B cell (primary cell): ENCODE data around the gene EXOC6. TPM values are rescaled to one million over a fixed set of nuclear protein-coding genes. Genes with fewer than 3 reads are reported as not detected.

ENCODE experiments used
- ATAC-seq: fragments of 200-7000 bp; cut with Tn5 transposase; one replicate; pipeline ENCODE4 v1.10.0; 2021; ENCODE audit warnings: low read depth, mild to moderate bottlenecking, moderate number of reproducible peaks, moderate library complexity
- CTCF ChIA-PET: fragments of 350-600 bp; sonication (Branson Sonifier 250); formaldehyde crosslinking; loops from one replicate; lab custom pipeline; 2021; ENCODE audit warnings: antibody characterized with exemption, inconsistent platforms; lab: Charles Lee
- POLR2A ChIA-PET: fragments of 350-600 bp; sonication (Branson Sonifier 250); formaldehyde crosslinking; loops from one replicate; lab custom pipeline; 2021; ENCODE audit warnings: antibody characterized with exemption; lab: Charles Lee
- DNase-seq: peaks from one replicate; pipeline ENCODE4 v3.0.0; 2013
- H2AFZ ChIP-seq: 2 replicates; pipeline ENCODE4 v1.6.1; 2012; ENCODE audit warnings: mild to moderate bottlenecking, low read depth, low read length; ENCODE audit not compliant: insufficient read depth, poor library complexity, severe bottlenecking
- H3K27ac ChIP-seq, 2 donors: 1 replicate in 1 of 2; 2 replicates in 1 of 2; pipeline ENCODE4 v1.5.1; 2012 to 2013; ENCODE audit warnings: low read length in 2 of 2, mild to moderate bottlenecking in 2 of 2, moderate library complexity in 1 of 2
- H3K27me3 ChIP-seq, 4 experiments: fragments of 200-600 bp in 1 of 4; sonication (generic) in 1 of 4; replicated peaks in 1 of 4; 1 replicate in 2 of 4; 2 replicates in 2 of 4; pipeline versions ENCODE4 v1.6.1 to v1.7.0; 2013 to 2016; ENCODE audit warnings: low read length in 3 of 4, mild to moderate bottlenecking in 2 of 4, mixed read lengths in 1 of 4, moderate library complexity in 1 of 4; ENCODE audit not compliant: insufficient read depth in 4 of 4, control insufficient read depth in 3 of 4; ENCODE audit errors: control extremely low read depth in 1 of 4
- H3K36me3 ChIP-seq, 2 experiments: replicated peaks in 1 of 2; 1 replicate in 1 of 2; 2 replicates in 1 of 2; pipeline versions ENCODE4 v1.6.1 to v1.7.1; 2013; ENCODE audit warnings: low read length in 1 of 2; ENCODE audit not compliant: insufficient read depth in 2 of 2, control insufficient read depth in 1 of 2; ENCODE audit errors: control extremely low read depth in 1 of 2, extremely low read depth in 1 of 2
- H3K4me1 ChIP-seq, 2 donors: fragments of 200-600 bp in 1 of 2; sonication (generic) in 1 of 2; 1 replicate in 1 of 2; 2 replicates in 1 of 2; pipeline versions ENCODE4 v1.5.1 to v1.6.1; 2013 to 2017; ENCODE audit warnings: low read length in 2 of 2; ENCODE audit not compliant: control insufficient read depth in 2 of 2, insufficient read depth in 2 of 2
- H3K4me2 ChIP-seq: replicated peaks from 2 replicates; pipeline ENCODE3; 2012; ENCODE audit warnings: mild to moderate bottlenecking, low read depth, low read length; ENCODE audit not compliant: poor library complexity, severe bottlenecking
- H3K4me3 ChIP-seq, 5 experiments: fragments of 200-600 bp in 1 of 5; sonication (generic) in 1 of 5; 1 replicate in 3 of 5; 2 replicates in 2 of 5; pipeline versions ENCODE4 v1.5.1 to v1.7.0; 2011 to 2016; ENCODE audit warnings: low read length in 4 of 5, mild to moderate bottlenecking in 4 of 5, low read depth in 2 of 5, control low read depth in 1 of 5, moderate library complexity in 1 of 5; ENCODE audit not compliant: insufficient read depth in 1 of 5; ENCODE audit errors: control extremely low read depth in 1 of 5, extremely low read depth in 1 of 5
- H3K79me2 ChIP-seq: fragments of 200-600 bp; sonication (generic); one replicate; pipeline ENCODE4 v1.6.0; 2016; ENCODE audit warnings: low read length; ENCODE audit not compliant: control insufficient read depth, insufficient read depth
- H3K9ac ChIP-seq: fragments of 200-600 bp; sonication (generic); 2 replicates; pipeline ENCODE4 v1.6.1; 2017; ENCODE audit warnings: mild to moderate bottlenecking, low read length, moderate library complexity
- H3K9me3 ChIP-seq, 3 donors: one replicate each; pipeline versions ENCODE4 v1.6.1 to v1.7.1; 2013; ENCODE audit warnings: low read length in 2 of 3; ENCODE audit not compliant: control insufficient read depth in 2 of 3, insufficient read depth in 1 of 3; ENCODE audit errors: control extremely low read depth in 1 of 3
- H4K20me1 ChIP-seq: 2 replicates; pipeline ENCODE4 v1.6.0; 2012; ENCODE audit warnings: mild to moderate bottlenecking, low read length; ENCODE audit not compliant: insufficient read depth, control insufficient read depth, poor library complexity, severe bottlenecking
- H3K27ac Mint-ChIP-seq: one replicate; pipeline ENCODE4 v1.8.0; 2021; ENCODE audit warnings: mixed read lengths
- H3K27me3 Mint-ChIP-seq: one replicate; pipeline ENCODE4 v1.8.0; 2021; ENCODE audit warnings: mixed read lengths
- H3K4me1 Mint-ChIP-seq: one replicate; pipeline ENCODE4 v1.8.0; 2021; ENCODE audit warnings: mixed read lengths
- H3K4me3 Mint-ChIP-seq: one replicate; pipeline ENCODE4 v1.8.0; 2021; ENCODE audit warnings: mixed read lengths
- H3K9me3 Mint-ChIP-seq: one replicate; pipeline ENCODE4 v1.8.0; 2022; ENCODE audit warnings: mixed read lengths; ENCODE audit not compliant: insufficient read depth
- CTCF ChIP-seq: fragments of 200-600 bp; IDR thresholded peaks from one replicate; pipeline ENCODE4 v1.8.0; 2022; ENCODE audit warnings: antibody characterized with exemption, mild to moderate bottlenecking
- EZH2 ChIP-seq: IDR thresholded peaks from 2 replicates; pipeline ENCODE4 v1.6.1; 2012; ENCODE audit warnings: borderline replicate concordance, low read depth, mild to moderate bottlenecking, moderate library complexity, low read length; ENCODE audit not compliant: insufficient read depth, poor library complexity, severe bottlenecking
- WGBS: methylation state at CpG from one replicate; pipeline ENCODE4 v1.1.5; 2013; ENCODE audit warnings: missing lambda C conversion rate; ENCODE audit not compliant: insufficient coverage; 5-methylcytosine and 5-hydroxymethylcytosine counted together
- intact Hi-C: fragments of 100-400 bp; cut with micrococcal nuclease; formaldehyde crosslinking; loops from one replicate; pipeline ENCODE4 v1.10.0; 2022
- polyA plus RNA-seq: library from polyadenylated mRNA; depleted of rRNA; stranded (reverse); fragments of >200 nt; gene quantifications from 2 replicates; pipeline ENCODE4 v1.2.3, GENCODE V29; 2012
- total RNA-seq, 2 donors: library from RNA; stranded (reverse); fragments of 120-200 nt in 1 of 2; gene quantifications; 1 replicate in 1 of 2; 2 replicates in 1 of 2; pipeline versions ENCODE4 v1.2.3 to v1.2.4, GENCODE V29; 2013 to 2022

EXOC6 gene
- total and polyA plus RNA-seq, 2 donors (not counting 1 experiment from before 2014, with no cell fraction given) = 7.9 to 22.6 TPM

GRCh38 chr10:93065675-93066543 lies 217.6 kb downstream of the EXOC6 start:
- Mint-ChIP-seq H3K27me3 (peaks cover 66% of the 10 kb centered on the region), H3K4me1 (peaks cover 31% of the 10 kb centered on the region), H3K27ac (no peak overlapping the region), H3K4me3 (no peak overlapping the region), H3K9me3 (no peaks in the 10 kb centered on the region)
- H3K4me2 ChIP-seq = peak overlapping the region; percentile 19
- DNase-seq = peak; percentile 20
- H3K27me3 ChIP-seq = peaks cover 0 to 75% (median 33%) of the 10 kb centered on the region in 4 experiments
- intact Hi-C loops = no loop called here
- POLR2A ChIA-PET = no interaction called here
- CTCF ChIA-PET = interaction anchor here (1.1 kb wide), 1 partner anchor 10 kb away, joined by 4 read pairs; no protein-coding TSS in a partner anchor
- H3K4me1 ChIP-seq = peaks cover 24 to 25% of the 10 kb centered on the region in 2 donors
- H3K4me3 ChIP-seq = no peak overlapping the region
- H3K36me3 ChIP-seq = no peaks in the 10 kb centered on the region
- no peak overlapping the region for H3K9ac ChIP-seq
- 9% methylated on average over 79 of the region's 81 CpGs for WGBS
- peaks cover 0 to 3% (median 0%) of the 10 kb centered on the region in 3 donors for H3K9me3 ChIP-seq
- ATAC-seq = no peak
- no peak overlapping the region for H3K27ac ChIP-seq
- H4K20me1 ChIP-seq = peaks cover 4% of the 10 kb centered on the region
- no peak for TF ChIP-seq EZH2
- no peak for TF ChIP-seq CTCF
- no peak overlapping the region for H2AFZ ChIP-seq
- H3K79me2 ChIP-seq = no peaks in the 10 kb centered on the region

GRCh38 chr10:93066544-93066913 lies 218.2 kb downstream of the EXOC6 start:
- H3K9ac ChIP-seq = no peak overlapping the region
- CTCF ChIA-PET = interaction anchor here (0.8 kb wide), 1 partner anchor 14 kb away, joined by 3 read pairs; no protein-coding TSS in a partner anchor

More at GRCh38 chr10:93066544-93066913, 218.2 kb downstream of the EXOC6 start:
- intact Hi-C loops = no loop called here
- peaks cover 67% of the 10 kb centered on the region for H3K27me3 Mint-ChIP-seq
- H3K9me3 ChIP-seq = peaks cover 0 to 3% (median 0%) of the 10 kb centered on the region in 3 donors
- POLR2A ChIA-PET = no interaction called here
- no peaks in the 10 kb centered on the region for H3K9me3 Mint-ChIP-seq
- H3K36me3 ChIP-seq = no peaks in the 10 kb centered on the region
- H3K27ac Mint-ChIP-seq = no peak overlapping the region
- no peak for TF ChIP-seq EZH2
- no peak for TF ChIP-seq CTCF
- no peak overlapping the region for H3K4me2 ChIP-seq
- H2AFZ ChIP-seq = no peak overlapping the region
- H3K27me3 ChIP-seq = peaks cover 0 to 78% (median 35%) of the 10 kb centered on the region in 4 experiments
- no peak for ATAC-seq
- H4K20me1 ChIP-seq = no peaks in the 10 kb centered on the region
- 17% methylated on average over 6 of the region's 11 CpGs for WGBS
- no peak overlapping the region for H3K27ac ChIP-seq
- DNase-seq = no peak
- peaks cover 32% of the 10 kb centered on the region for H3K4me1 Mint-ChIP-seq
- no peak overlapping the region for H3K4me3 ChIP-seq
- peaks cover 19 to 22% of the 10 kb centered on the region in 2 donors for H3K4me1 ChIP-seq
- no peaks in the 10 kb centered on the region for H3K79me2 ChIP-seq
- H3K4me3 Mint-ChIP-seq = no peak overlapping the region
